BJ (cell line): Measurements from ENCODE around the gene CDX2. TPM values are rescaled to one million over a fixed set of nuclear protein-coding genes. Genes with fewer than 3 reads are reported as not detected.

Source experiments
- CTCF ChIA-PET: fragments of 350-600 bp; formaldehyde crosslinking; extraction: SDS; loops from one replicate; lab custom pipeline; 2021; ENCODE audit warnings: antibody characterized with exemption, inconsistent platforms; lab: Yijun Ruan, JAX
- POLR2A ChIA-PET: fragments of 300-600 bp; sonication (Branson Sonifier 250); formaldehyde crosslinking; extraction: SDS; loops from one replicate; lab custom pipeline; 2021; ENCODE audit warnings: antibody characterized with exemption; lab: Charles Lee
- DNase-seq: peaks from one replicate; pipeline ENCODE4 v3.0.0-alpha.2; 2011; ENCODE audit warnings: low read depth
- H3K27me3 ChIP-seq: 2 replicates; pipeline ENCODE4 v1.6.0; 2011; ENCODE audit warnings: low read length; ENCODE audit not compliant: control insufficient read depth, insufficient read depth
- H3K36me3 ChIP-seq: 2 replicates; pipeline ENCODE4 v1.5.1; 2011; ENCODE audit warnings: low read length; ENCODE audit not compliant: control insufficient read depth, insufficient read depth
- H3K4me3 ChIP-seq: 2 replicates; pipeline ENCODE4 v1.5.1; 2011; ENCODE audit warnings: low read depth, mild to moderate bottlenecking, control low read depth, low read length
- polyA plus RNA-seq: library from polyadenylated mRNA; depleted of rRNA; stranded (reverse); fragments of >200 nt; gene quantifications from 2 replicates; pipeline ENCODE4 v1.2.3, GENCODE V29; 2011
- TF ChIP-seq, protein P1 (sequence below): IDR thresholded peaks from 2 replicates; pipeline ENCODE4 v1.5.1; 2011; ENCODE audit warnings: low read depth, mild to moderate bottlenecking, control low read depth, inconsistent platforms, low read length, moderate library complexity; ENCODE audit not compliant: insufficient read depth

CDX2 gene
- polyA plus RNA-seq, 1 experiment = not detected

DNA sequence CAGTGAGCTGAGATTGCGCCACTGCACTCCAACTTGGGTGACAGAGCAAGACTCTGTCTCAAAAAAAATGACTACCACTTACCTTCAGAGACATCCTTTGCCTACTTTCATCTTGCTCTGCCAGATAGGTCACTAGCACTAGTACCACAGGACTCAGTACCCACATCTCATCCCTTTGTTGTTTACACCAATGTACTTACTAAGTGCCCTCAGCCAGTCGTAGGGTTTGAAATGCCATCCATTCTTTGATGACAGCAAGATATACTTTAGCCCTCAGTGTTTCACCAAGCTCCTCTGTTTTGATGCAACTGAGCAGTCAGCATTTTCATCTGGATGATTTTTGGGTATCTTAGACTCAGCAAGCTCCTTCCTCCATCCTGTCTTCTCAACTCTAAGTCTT is 13.2 kb upstream of the CDX2 start:
- CTCF ChIA-PET = interaction anchor here (0.6 to 14.3 kb wide), 10 partner anchors 11 to 964 kb away, joined by 3 to 178 read pairs (median 3); no protein-coding TSS in a partner anchor
- H3K27me3 ChIP-seq = peaks cover 45% of the 10 kb centered on the region

DNA sequence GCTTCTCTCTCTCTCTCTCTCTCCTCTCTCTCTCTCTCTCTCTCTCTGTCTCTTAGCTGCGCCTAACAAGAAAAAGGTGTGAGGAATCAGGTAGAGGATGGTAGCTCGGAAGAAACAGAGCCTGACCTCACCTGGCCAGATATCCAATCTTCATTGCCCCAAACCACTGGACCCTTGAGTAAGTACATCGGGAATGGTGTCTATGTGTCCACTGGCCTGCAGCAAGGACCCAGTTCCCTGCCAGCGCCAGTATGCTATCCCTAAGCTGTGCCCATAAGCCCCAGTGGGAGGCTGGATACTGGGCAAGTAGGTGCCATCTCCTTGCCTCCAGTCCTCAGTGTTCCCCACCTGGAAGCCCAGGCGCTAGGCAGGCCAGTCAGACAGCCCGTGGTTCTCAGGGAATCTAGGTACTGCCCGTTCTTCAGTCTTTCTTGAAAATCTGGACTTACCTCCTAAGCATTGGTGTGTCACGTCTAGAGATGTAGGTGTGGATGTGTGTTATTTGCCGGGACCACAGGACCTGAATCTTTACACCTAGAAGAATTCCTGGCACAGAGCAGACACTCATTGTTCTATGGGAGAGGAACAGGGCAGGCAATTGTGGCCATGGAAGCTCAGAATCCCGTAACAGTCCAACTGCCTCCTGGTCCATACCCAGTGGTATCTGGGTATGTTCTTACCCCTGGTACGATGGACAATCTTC is 12.0 kb upstream of the CDX2 start:
- TF ChIP-seq, protein P1, sequence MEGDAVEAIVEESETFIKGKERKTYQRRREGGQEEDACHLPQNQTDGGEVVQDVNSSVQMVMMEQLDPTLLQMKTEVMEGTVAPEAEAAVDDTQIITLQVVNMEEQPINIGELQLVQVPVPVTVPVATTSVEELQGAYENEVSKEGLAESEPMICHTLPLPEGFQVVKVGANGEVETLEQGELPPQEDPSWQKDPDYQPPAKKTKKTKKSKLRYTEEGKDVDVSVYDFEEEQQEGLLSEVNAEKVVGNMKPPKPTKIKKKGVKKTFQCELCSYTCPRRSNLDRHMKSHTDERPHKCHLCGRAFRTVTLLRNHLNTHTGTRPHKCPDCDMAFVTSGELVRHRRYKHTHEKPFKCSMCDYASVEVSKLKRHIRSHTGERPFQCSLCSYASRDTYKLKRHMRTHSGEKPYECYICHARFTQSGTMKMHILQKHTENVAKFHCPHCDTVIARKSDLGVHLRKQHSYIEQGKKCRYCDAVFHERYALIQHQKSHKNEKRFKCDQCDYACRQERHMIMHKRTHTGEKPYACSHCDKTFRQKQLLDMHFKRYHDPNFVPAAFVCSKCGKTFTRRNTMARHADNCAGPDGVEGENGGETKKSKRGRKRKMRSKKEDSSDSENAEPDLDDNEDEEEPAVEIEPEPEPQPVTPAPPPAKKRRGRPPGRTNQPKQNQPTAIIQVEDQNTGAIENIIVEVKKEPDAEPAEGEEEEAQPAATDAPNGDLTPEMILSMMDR = no peak
- Histone ChIP-seq H3K36me3 (no peaks in the 10 kb centered on the region), H3K4me3 (no peak overlapping the region), H3K27me3 (peaks cover 53% of the 10 kb centered on the region)
- ChIA-PET POLR2A (no interaction called here), CTCF (interaction anchor here (0.8 to 14.3 kb wide), 5 partner anchors 153 to 621 kb away, joined by 3 to 178 read pairs (median 4); no protein-coding TSS in a partner anchor)
- DNase-seq = no peak

More for the DNA sequence above, 13.2 kb upstream of the CDX2 start:
- H3K4me3 ChIP-seq = no peak overlapping the region
- TF ChIP-seq, protein P1 = no peak
- POLR2A ChIA-PET = no interaction called here
- DNase-seq = no peak
- no peaks in the 10 kb centered on the region for H3K36me3 ChIP-seq

DNA sequence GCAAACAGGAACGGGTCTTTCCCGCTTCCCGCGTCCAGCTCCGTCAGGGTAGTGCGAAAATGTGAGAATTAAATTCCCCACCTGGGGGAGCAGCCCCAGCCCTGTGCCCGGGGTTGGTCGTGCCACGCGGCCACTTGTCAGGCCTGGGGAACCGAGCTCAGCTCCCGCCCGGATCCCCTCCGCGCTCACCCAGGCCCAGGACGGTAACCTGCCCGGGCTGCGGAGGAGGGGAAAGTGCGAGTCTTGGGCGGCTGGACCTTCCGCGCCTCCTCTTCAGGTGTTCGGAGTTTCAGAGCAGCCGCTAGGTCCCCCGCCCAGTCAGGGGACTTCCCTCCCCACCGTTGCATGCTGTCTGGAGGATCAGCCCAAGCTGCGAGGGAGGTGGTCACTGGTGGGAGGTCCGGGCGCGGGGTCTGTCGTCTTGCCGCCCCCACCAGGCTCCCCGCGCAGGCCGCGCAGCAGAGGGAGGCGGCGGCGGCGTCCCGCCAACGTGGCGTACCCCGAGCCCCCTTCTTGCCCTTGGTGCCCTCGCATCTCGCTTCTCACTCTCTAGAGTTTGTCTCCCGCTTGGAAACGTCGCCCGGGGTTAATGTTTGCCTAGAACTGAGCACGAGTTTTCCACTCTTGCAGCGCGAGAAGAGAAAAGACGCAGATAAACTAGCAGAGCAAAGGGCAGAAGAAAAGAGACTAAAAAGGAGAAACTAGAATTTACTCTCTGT is 11.3 kb upstream of the CDX2 start:
- ChIA-PET POLR2A (no interaction called here), CTCF (interaction anchor here (1.1 to 14.3 kb wide), 4 partner anchors 27 to 620 kb away, joined by 3 to 178 read pairs (median 4); no protein-coding TSS in a partner anchor)
- Histone ChIP-seq H3K36me3 (no peaks in the 10 kb centered on the region), H3K27me3 (peaks cover 57% of the 10 kb centered on the region), H3K4me3 (no peak overlapping the region)
- TF ChIP-seq, protein P1 = no peak
- no peak for DNase-seq

DNA sequence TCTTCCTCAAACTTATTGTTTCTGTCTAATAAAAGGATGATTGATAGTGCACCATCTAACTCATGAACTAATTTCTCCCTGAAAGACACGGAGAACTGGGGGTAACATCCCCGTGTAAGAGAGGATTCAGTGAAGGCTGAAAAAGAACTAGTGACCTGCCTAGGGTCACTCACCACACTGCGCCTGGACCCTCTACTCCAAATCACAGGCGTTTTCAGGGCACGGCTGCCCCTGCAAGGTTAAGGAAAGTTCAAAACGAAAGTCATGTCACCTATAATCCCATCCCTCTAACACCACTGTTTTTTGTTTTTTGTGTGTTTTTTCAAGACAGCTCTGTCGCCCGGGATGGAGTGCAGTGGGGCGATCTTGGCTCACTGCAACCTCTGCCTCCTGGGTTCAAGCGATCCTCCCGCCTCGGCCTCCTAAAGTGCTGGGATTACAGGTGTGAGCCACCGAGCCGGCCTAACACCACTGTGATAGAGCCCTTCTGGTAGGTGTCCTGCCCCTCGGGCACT is 10.7 kb upstream of the CDX2 start:
- Histone ChIP-seq H3K36me3 (no peaks in the 10 kb centered on the region), H3K27me3 (peaks cover 63% of the 10 kb centered on the region), H3K4me3 (no peak overlapping the region)
- CTCF ChIA-PET = interaction anchor here (1.1 to 14.3 kb wide), 4 partner anchors 26 to 619 kb away, joined by 3 to 178 read pairs (median 4); no protein-coding TSS in a partner anchor
- POLR2A ChIA-PET = no interaction called here
- DNase-seq = no peak
- TF ChIP-seq, protein P1 = no peak
